H9 (cell line): ENCODE results near the gene PSMB9. TPM values are rescaled to one million over a fixed set of nuclear protein-coding genes. Genes with fewer than 3 reads are reported as not detected.

Source experiments
- DNase-seq: peaks from one replicate; pipeline ENCODE4 v3.0.0-alpha.2; 2017
- H2AFZ ChIP-seq: one replicate; pipeline ENCODE4 v1.6.1; 2013; ENCODE audit warnings: mild to moderate bottlenecking, low read length, control low read depth, moderate library complexity
- H2AK5ac ChIP-seq: 2 replicates; pipeline ENCODE4 v1.6.1; 2013; ENCODE audit warnings: low read length, control low read depth, mixed read lengths; ENCODE audit not compliant: insufficient read length
- H2BK120ac ChIP-seq: one replicate; pipeline ENCODE4 v1.6.1; 2013; ENCODE audit warnings: low read depth, mild to moderate bottlenecking, low read length, control low read depth, inconsistent platforms; ENCODE audit not compliant: poor library complexity, severe bottlenecking
- H2BK12ac ChIP-seq: 2 replicates; pipeline ENCODE4 v1.6.1; 2013; ENCODE audit warnings: low read length, control low read depth, mixed read lengths, low read depth; ENCODE audit not compliant: insufficient read length
- H2BK15ac ChIP-seq: 2 replicates; pipeline ENCODE4 v1.6.1; 2013; ENCODE audit warnings: low read depth, low read length, control low read depth
- H2BK20ac ChIP-seq: one replicate; pipeline ENCODE4 v1.6.1; 2013; ENCODE audit warnings: low read depth, mild to moderate bottlenecking, low read length, control low read depth, inconsistent platforms; ENCODE audit not compliant: poor library complexity, severe bottlenecking
- H2BK5ac ChIP-seq: 2 replicates; pipeline ENCODE4 v1.6.1; 2013; ENCODE audit warnings: low read length, control low read depth, mixed read lengths; ENCODE audit not compliant: insufficient read length
- H3K14ac ChIP-seq: 2 replicates; pipeline ENCODE4 v1.6.1; 2013; ENCODE audit warnings: low read length, control low read depth; ENCODE audit not compliant: insufficient read depth
- H3K18ac ChIP-seq: 2 replicates; pipeline ENCODE4 v1.6.1; 2013; ENCODE audit warnings: low read depth, mild to moderate bottlenecking, mixed read lengths, low read length, control low read depth; ENCODE audit not compliant: insufficient read length
- H3K23ac ChIP-seq: 2 replicates; pipeline ENCODE4 v1.6.1; 2013; ENCODE audit warnings: low read length, control low read depth, mixed read lengths, low read depth; ENCODE audit not compliant: insufficient read length
- H3K23me2 ChIP-seq: 2 replicates; pipeline ENCODE4 v1.6.1; 2013; ENCODE audit warnings: low read depth, mild to moderate bottlenecking, mixed read lengths, low read length, control low read depth; ENCODE audit not compliant: insufficient read length, poor library complexity, severe bottlenecking
- H3K27ac ChIP-seq: 2 replicates; pipeline ENCODE4 v1.5.1; 2013; ENCODE audit warnings: low read length, control low read depth, mixed read lengths, low read depth; ENCODE audit not compliant: insufficient read length
- H3K27me3 ChIP-seq: 2 replicates; pipeline ENCODE4 v1.6.1; 2013; ENCODE audit warnings: low read length, control low read depth, inconsistent platforms; ENCODE audit not compliant: insufficient read depth
- H3K4ac ChIP-seq: 2 replicates; pipeline ENCODE4 v1.6.1; 2013; ENCODE audit warnings: low read depth, mild to moderate bottlenecking, control low read depth, inconsistent platforms, low read length, moderate library complexity
- H3K4me1 ChIP-seq: 2 replicates; pipeline ENCODE4 v1.6.1; 2013; ENCODE audit warnings: low read length, control low read depth, inconsistent platforms; ENCODE audit not compliant: insufficient read depth
- H3K4me2 ChIP-seq: 2 replicates; pipeline ENCODE4 v1.6.1; 2013; ENCODE audit warnings: low read length, control low read depth, mixed read lengths; ENCODE audit not compliant: insufficient read length, insufficient read depth
- H3K56ac ChIP-seq: 2 replicates; pipeline ENCODE4 v1.6.1; 2013; ENCODE audit warnings: low read depth, mild to moderate bottlenecking, mixed read lengths, low read length, control low read depth; ENCODE audit not compliant: insufficient read length
- H3K79me1 ChIP-seq: 2 replicates; pipeline ENCODE4 v1.6.1; 2013; ENCODE audit warnings: low read depth, mild to moderate bottlenecking, moderate library complexity, low read length, control low read depth, inconsistent platforms; ENCODE audit not compliant: insufficient read depth, poor library complexity, severe bottlenecking
- H3K79me2 ChIP-seq: 2 replicates; pipeline ENCODE4 v1.6.1; 2013; ENCODE audit warnings: low read length, control low read depth, inconsistent platforms; ENCODE audit not compliant: insufficient read depth
- H3K9ac ChIP-seq: 2 replicates; pipeline ENCODE4 v1.6.1; 2013; ENCODE audit warnings: low read length, control low read depth, mixed read lengths; ENCODE audit not compliant: insufficient read length; ENCODE audit errors: extremely low read depth
- H3K9me3 ChIP-seq: one replicate; pipeline ENCODE4 v1.6.1; 2013; ENCODE audit warnings: low read depth, low read length, inconsistent platforms; ENCODE audit not compliant: control insufficient read depth
- H3T11ph ChIP-seq: one replicate; pipeline ENCODE4 v1.6.1; 2013; ENCODE audit warnings: mild to moderate bottlenecking, low read length, control low read depth, inconsistent platforms
- H4K20me1 ChIP-seq: one replicate; pipeline ENCODE4 v1.6.1; 2013; ENCODE audit not compliant: control insufficient read depth, insufficient read length, insufficient read depth
- H4K5ac ChIP-seq: 2 replicates; pipeline ENCODE4 v1.6.1; 2013; ENCODE audit warnings: low read depth, mild to moderate bottlenecking, mixed read lengths, low read length, control low read depth; ENCODE audit not compliant: insufficient read length
- H4K8ac ChIP-seq: replicated peaks from 2 replicates; pipeline ENCODE4 v1.6.1; 2013; ENCODE audit warnings: low read length, control low read depth, mixed read lengths, low read depth; ENCODE audit not compliant: insufficient read length
- H4K91ac ChIP-seq: 2 replicates; pipeline ENCODE4 v1.6.1; 2013; ENCODE audit warnings: low read depth, mild to moderate bottlenecking, moderate library complexity, mixed read lengths, low read length, control low read depth; ENCODE audit not compliant: insufficient read length
- H3K27ac Mint-ChIP-seq, 3 experiments: 2 replicates in 2 of 3; 3 replicates in 1 of 3; pipeline ENCODE4 v1.8.0; 2020 to 2021; ENCODE audit warnings: mixed read lengths in 3 of 3, mild to moderate bottlenecking in 1 of 3, moderate library complexity in 1 of 3
- H3K27me3 Mint-ChIP-seq: 2 replicates; pipeline ENCODE4 v1.8.0; 2021; ENCODE audit warnings: low read depth, mild to moderate bottlenecking, moderate library complexity, mixed read lengths
- H3K36me3 Mint-ChIP-seq, 3 experiments: 2 replicates in 2 of 3; 3 replicates in 1 of 3; pipeline ENCODE4 v1.8.0; 2020 to 2021; ENCODE audit warnings: low read depth in 3 of 3, mixed read lengths in 3 of 3; ENCODE audit not compliant: insufficient read depth in 1 of 3
- H3K4me1 Mint-ChIP-seq, 2 experiments: 2 replicates each; pipeline ENCODE4 v1.8.0; 2020; ENCODE audit warnings: mixed read lengths in 2 of 2
- H3K4me3 Mint-ChIP-seq, 2 experiments: 2 replicates in 1 of 2; 3 replicates in 1 of 2; pipeline ENCODE4 v1.8.0; 2020 to 2021; ENCODE audit warnings: mild to moderate bottlenecking in 2 of 2, mixed read lengths in 2 of 2, moderate library complexity in 1 of 2
- H3K9me3 Mint-ChIP-seq, 2 experiments: 2 replicates in 1 of 2; 3 replicates in 1 of 2; pipeline ENCODE4 v1.8.0; 2020; ENCODE audit warnings: mild to moderate bottlenecking in 2 of 2, mixed read lengths in 2 of 2, moderate library complexity in 1 of 2
- CTCF ChIP-seq: fragments of 200-600 bp; sonication (generic); conservative IDR thresholded peaks from 3 replicates; pipeline ENCODE4 v1.8.0; 2021; ENCODE audit warnings: antibody characterized with exemption, mild to moderate bottlenecking
- WGBS: extraction: QIAGEN DNeasy Blood & Tissue Kit; methylation state at CpG from one replicate; pipeline ENCODE4 v1.1.7; 2013; ENCODE audit warnings: missing lambda C conversion rate, low lambda C conversion rate, mixed read lengths; ENCODE audit not compliant: insufficient read length; ENCODE audit errors: extremely low coverage; 5-methylcytosine and 5-hydroxymethylcytosine counted together
- total RNA-seq: library from RNA; stranded (reverse); gene quantifications from 2 replicates; pipeline ENCODE4 v1.2.1, GENCODE V29; 2021

The PSMB9 gene
- total RNA-seq, 1 experiment from 2014 or later, result 3.5 TPM

DNA sequence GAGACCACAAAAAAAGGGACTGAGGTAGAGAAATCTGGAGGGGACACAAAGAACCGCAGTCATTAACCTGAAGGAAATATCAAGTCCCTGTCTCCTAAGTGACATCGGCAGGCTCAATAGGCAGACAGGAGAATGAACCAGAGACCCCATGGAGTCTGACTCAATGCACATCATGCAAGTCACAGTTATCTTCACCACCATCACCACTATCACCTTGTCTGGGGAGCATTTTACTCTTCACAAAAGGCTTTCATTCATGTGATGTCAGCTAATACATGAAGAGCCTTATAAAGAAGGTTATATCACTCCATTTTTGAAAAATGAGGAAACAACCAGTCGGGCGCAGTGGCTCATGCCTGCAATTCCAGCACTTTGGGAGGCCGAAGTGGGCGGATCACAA, 4.9 kb upstream of the PSMB9 start:
- H3K23ac ChIP-seq, result no peak overlapping the region
- H3K27me3 Mint-ChIP-seq, result peaks cover 33% of the 10 kb centered on the region
- H3K79me2 ChIP-seq, result no peaks in the 10 kb centered on the region
- H4K20me1 ChIP-seq, result no peaks in the 10 kb centered on the region
- H3K9ac ChIP-seq, result no peak overlapping the region
- H3K4me3 Mint-ChIP-seq, result no peak overlapping the region
- H3K9me3 ChIP-seq, result no peaks in the 10 kb centered on the region
- H2AFZ ChIP-seq, result no peak overlapping the region
- H3K4me1 Mint-ChIP-seq, result peaks cover 13 to 16% of the 10 kb centered on the region in 2 experiments
- no peaks in the 10 kb centered on the region for H3K9me3 Mint-ChIP-seq
- WGBS, result no CpG with 5 or more reads among the region's 6 CpGs
- H3K27me3 ChIP-seq, result no peaks in the 10 kb centered on the region; the same call in 1 of the 2 replicates
- H4K91ac ChIP-seq, result no peak overlapping the region
- peaks cover 19% of the 10 kb centered on the region for H3K23me2 ChIP-seq
- H2BK20ac ChIP-seq, result no peak overlapping the region
- no peak overlapping the region for H3K56ac ChIP-seq
- no peak overlapping the region for H2AK5ac ChIP-seq
- no peak overlapping the region for H3K4ac ChIP-seq
- no peak overlapping the region for H3T11ph ChIP-seq
- H2BK5ac ChIP-seq, result no peak overlapping the region
- no peak overlapping the region for H3K18ac ChIP-seq
- H4K8ac ChIP-seq, result no peak overlapping the region
- no peak for TF ChIP-seq CTCF
- H3K4me1 ChIP-seq, result peaks cover 2% of the 10 kb centered on the region; the same call in 1 of the 2 replicates
- DNase-seq, result no peak
- no peak overlapping the region for H3K27ac ChIP-seq
- no peak overlapping the region for H3K14ac ChIP-seq
- H3K79me1 ChIP-seq, result no peaks in the 10 kb centered on the region
- H2BK15ac ChIP-seq, result no peak overlapping the region
- H3K36me3 Mint-ChIP-seq, result peaks cover 4 to 32% (median 5%) of the 10 kb centered on the region in 3 experiments; a peak in 5 of 7 replicates
- H3K27ac Mint-ChIP-seq, result no peak overlapping the region
- no peak overlapping the region for H2BK120ac ChIP-seq
- H2BK12ac ChIP-seq, result no peak overlapping the region
- H4K5ac ChIP-seq, result no peak overlapping the region
- H3K4me2 ChIP-seq, result no peak overlapping the region
